Prostate gland (tissue), 2 donors: Measurements from ENCODE around the gene MSS51.

Experiments
- POLR2A ChIP-seq: fragments of 450-650 bp; IDR thresholded peaks from one replicate; pipeline ENCODE4 v1.6.1; 2016; ENCODE audit warnings: antibody characterized with exemption, mild to moderate bottlenecking
- TF ChIP-seq, protein P1 (sequence below), 4 experiments: fragments of 200-600 bp in 2 of 4; fragments of 450-650 bp in 2 of 4; sonication (generic) in 2 of 4; IDR thresholded peaks; 1 replicate in 3 of 4; 2 replicates in 1 of 4; pipeline ENCODE4 v1.5.1; 2016 to 2019; ENCODE audit warnings: antibody characterized with exemption in 4 of 4, mild to moderate bottlenecking in 2 of 4, moderate library complexity in 2 of 4

DNA sequence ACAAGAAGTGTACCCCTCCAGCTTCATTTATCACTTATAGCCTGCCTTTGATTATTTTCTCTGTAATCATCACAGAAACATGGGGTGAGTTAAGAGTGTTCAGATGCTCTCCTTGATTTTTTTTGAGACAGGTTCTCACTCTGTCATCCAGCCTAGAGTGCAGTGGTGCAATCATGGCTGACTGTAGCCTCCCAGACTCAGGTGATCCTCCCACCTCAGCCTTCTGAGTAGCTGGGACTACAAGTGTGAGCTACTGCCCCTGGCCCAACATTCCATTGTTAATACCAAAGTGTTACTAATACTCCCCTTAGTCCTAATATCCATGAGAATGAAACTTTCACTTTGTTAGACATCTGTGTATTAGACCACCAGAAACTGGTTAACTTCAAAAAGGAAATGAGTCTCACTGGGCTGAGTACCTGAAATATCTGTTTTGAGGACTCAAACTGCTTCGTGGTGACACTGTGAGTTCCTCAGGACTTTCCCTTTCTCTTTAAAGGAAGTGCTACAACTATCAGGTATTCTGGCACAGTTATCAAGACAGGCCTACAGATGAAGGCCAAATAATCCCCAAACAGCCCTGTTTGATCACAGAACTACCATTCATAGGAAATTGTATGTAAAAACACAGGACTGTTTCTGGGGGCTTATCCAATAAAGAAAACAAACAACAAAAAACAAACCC lies 54.2 kb downstream of the MSS51 start:
- TF ChIP-seq, protein P1, sequence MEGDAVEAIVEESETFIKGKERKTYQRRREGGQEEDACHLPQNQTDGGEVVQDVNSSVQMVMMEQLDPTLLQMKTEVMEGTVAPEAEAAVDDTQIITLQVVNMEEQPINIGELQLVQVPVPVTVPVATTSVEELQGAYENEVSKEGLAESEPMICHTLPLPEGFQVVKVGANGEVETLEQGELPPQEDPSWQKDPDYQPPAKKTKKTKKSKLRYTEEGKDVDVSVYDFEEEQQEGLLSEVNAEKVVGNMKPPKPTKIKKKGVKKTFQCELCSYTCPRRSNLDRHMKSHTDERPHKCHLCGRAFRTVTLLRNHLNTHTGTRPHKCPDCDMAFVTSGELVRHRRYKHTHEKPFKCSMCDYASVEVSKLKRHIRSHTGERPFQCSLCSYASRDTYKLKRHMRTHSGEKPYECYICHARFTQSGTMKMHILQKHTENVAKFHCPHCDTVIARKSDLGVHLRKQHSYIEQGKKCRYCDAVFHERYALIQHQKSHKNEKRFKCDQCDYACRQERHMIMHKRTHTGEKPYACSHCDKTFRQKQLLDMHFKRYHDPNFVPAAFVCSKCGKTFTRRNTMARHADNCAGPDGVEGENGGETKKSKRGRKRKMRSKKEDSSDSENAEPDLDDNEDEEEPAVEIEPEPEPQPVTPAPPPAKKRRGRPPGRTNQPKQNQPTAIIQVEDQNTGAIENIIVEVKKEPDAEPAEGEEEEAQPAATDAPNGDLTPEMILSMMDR (IDR thresholded peaks at IDR 0.05), result no peak
- TF ChIP-seq POLR2A, result no peak
